T-helper 1 cell treated with Interleukin-12 subunit alpha and Interleukin-12 subunit beta and Interleukin-4 antibody, amounts not matched to agents 30 μg/mL and 1 μg/mL, for 36 hours (primary cell): Measurements from ENCODE around the gene CTNNA3.

Experiments
- H3K27ac Mint-ChIP-seq: one replicate; pipeline ENCODE4 v1.8.0; 2021; ENCODE audit warnings: mild to moderate bottlenecking, mixed read lengths
- H3K27me3 Mint-ChIP-seq: one replicate; pipeline ENCODE4 v1.8.0; 2021; ENCODE audit warnings: low read depth, mixed read lengths
- H3K36me3 Mint-ChIP-seq: one replicate; pipeline ENCODE4 v1.8.0; 2021; ENCODE audit warnings: low read depth, mixed read lengths
- H3K4me1 Mint-ChIP-seq: one replicate; pipeline ENCODE4 v1.8.0; 2021; ENCODE audit warnings: low read depth, mixed read lengths
- H3K4me3 Mint-ChIP-seq: one replicate; pipeline ENCODE4 v1.8.0; 2021; ENCODE audit warnings: mild to moderate bottlenecking, moderate library complexity, mixed read lengths
- H3K9me3 Mint-ChIP-seq: one replicate; pipeline ENCODE4 v1.8.0; 2021; ENCODE audit warnings: mixed read lengths

Gene CTNNA3

GRCh38 chr10:67049988-67050387 lies 646.0 kb downstream of the CTNNA3 start:
- Mint-ChIP-seq H3K9me3 (no peaks in the 10 kb centered on the region), H3K4me3 (no peak overlapping the region), H3K27ac (no peak overlapping the region), H3K36me3 (no peaks in the 10 kb centered on the region), H3K4me1 (no peaks in the 10 kb centered on the region), H3K27me3 (no peaks in the 10 kb centered on the region)

GRCh38 chr10:67046507-67046906 lies 649.5 kb downstream of the CTNNA3 start:
- Mint-ChIP-seq H3K27me3 (no peaks in the 10 kb centered on the region), H3K27ac (no peak overlapping the region), H3K36me3 (no peaks in the 10 kb centered on the region), H3K9me3 (no peaks in the 10 kb centered on the region), H3K4me3 (no peak overlapping the region), H3K4me1 (no peaks in the 10 kb centered on the region)

GRCh38 chr10:67045404-67045803 lies 650.6 kb downstream of the CTNNA3 start:
- H3K4me1 Mint-ChIP-seq, result no peaks in the 10 kb centered on the region
- H3K36me3 Mint-ChIP-seq, result no peaks in the 10 kb centered on the region
- H3K9me3 Mint-ChIP-seq, result no peaks in the 10 kb centered on the region
- no peaks in the 10 kb centered on the region for H3K27me3 Mint-ChIP-seq
- no peak overlapping the region for H3K27ac Mint-ChIP-seq
- no peak overlapping the region for H3K4me3 Mint-ChIP-seq

- H3K4me3 Mint-ChIP-seq, result no peak overlapping the region
- no peaks in the 10 kb centered on the region for H3K9me3 Mint-ChIP-seq
- no peaks in the 10 kb centered on the region for H3K27me3 Mint-ChIP-seq
- H3K4me1 Mint-ChIP-seq, result no peaks in the 10 kb centered on the region
- H3K27ac Mint-ChIP-seq, result no peak overlapping the region
- H3K36me3 Mint-ChIP-seq, result no peaks in the 10 kb centered on the region
Observed at GRCh38 chr10:67043041-67043440, 653.0 kb downstream of the CTNNA3 start.

GRCh38 chr10:67036808-67037207 lies 659.2 kb downstream of the CTNNA3 start:
- Mint-ChIP-seq H3K4me1 (no peaks in the 10 kb centered on the region), H3K9me3 (no peaks in the 10 kb centered on the region), H3K4me3 (no peak overlapping the region), H3K27ac (no peak overlapping the region), H3K27me3 (no peaks in the 10 kb centered on the region), H3K36me3 (no peaks in the 10 kb centered on the region)

- no peaks in the 10 kb centered on the region for H3K27me3 Mint-ChIP-seq
- no peaks in the 10 kb centered on the region for H3K36me3 Mint-ChIP-seq
- H3K9me3 Mint-ChIP-seq, result no peaks in the 10 kb centered on the region
- H3K27ac Mint-ChIP-seq, result no peak overlapping the region
- no peak overlapping the region for H3K4me3 Mint-ChIP-seq
- no peaks in the 10 kb centered on the region for H3K4me1 Mint-ChIP-seq
Observed at GRCh38 chr10:67033878-67034277, 662.1 kb downstream of the CTNNA3 start.

GRCh38 chr10:67022099-67022498 lies 673.9 kb downstream of the CTNNA3 start:
- H3K27me3 Mint-ChIP-seq, result no peaks in the 10 kb centered on the region
- H3K9me3 Mint-ChIP-seq, result no peaks in the 10 kb centered on the region
- H3K4me3 Mint-ChIP-seq, result no peak overlapping the region
- no peak overlapping the region for H3K27ac Mint-ChIP-seq
- no peaks in the 10 kb centered on the region for H3K4me1 Mint-ChIP-seq
- no peaks in the 10 kb centered on the region for H3K36me3 Mint-ChIP-seq

GRCh38 chr10:67017218-67017617 lies 678.8 kb downstream of the CTNNA3 start:
- Mint-ChIP-seq H3K27ac (no peak overlapping the region), H3K27me3 (no peaks in the 10 kb centered on the region), H3K36me3 (no peaks in the 10 kb centered on the region), H3K9me3 (no peaks in the 10 kb centered on the region), H3K4me3 (no peak overlapping the region), H3K4me1 (no peaks in the 10 kb centered on the region)

DNA sequence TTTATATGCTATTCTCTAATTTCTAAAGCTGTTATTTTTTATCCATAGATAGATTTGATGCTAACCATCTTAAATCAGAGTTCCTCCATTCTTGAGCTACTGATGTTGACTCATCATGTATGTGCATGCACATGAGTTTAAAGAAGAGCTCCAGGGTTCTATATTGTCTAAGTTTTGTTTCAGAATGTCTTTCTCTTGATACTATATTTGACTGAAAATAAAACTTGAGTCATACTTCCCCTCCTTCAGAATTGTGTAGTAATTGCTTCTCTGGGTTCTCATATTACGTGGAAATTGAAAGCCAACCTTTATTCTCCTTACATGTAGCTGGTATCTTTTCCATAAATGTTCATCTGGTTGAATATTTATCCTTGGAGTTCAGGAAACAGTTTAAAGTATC lies 680.8 kb downstream of the CTNNA3 start:
- no peaks in the 10 kb centered on the region for H3K4me1 Mint-ChIP-seq
- no peaks in the 10 kb centered on the region for H3K9me3 Mint-ChIP-seq
- no peaks in the 10 kb centered on the region for H3K36me3 Mint-ChIP-seq
- no peak overlapping the region for H3K27ac Mint-ChIP-seq
- H3K4me3 Mint-ChIP-seq, result no peak overlapping the region
- H3K27me3 Mint-ChIP-seq, result no peaks in the 10 kb centered on the region

DNA sequence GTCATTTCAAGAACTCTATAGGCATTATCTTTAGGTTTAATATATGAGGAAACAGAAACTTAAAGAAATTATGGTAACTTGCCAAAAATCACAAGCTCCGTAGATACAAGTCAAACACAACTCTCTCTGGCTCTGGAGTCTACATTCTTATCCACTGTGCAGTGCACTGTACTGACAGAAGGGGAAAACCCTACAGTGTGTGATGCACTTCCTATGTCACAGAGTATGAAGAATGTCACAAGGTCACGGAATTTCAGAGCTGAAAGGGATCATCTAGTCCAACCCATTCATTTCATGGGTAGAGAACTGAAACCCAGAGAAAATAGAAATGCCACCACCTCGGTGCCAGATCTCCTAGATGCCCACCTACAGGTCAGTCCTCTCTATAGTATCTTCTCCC lies 684.0 kb downstream of the CTNNA3 start:
- H3K4me1 Mint-ChIP-seq, result no peaks in the 10 kb centered on the region
- H3K27me3 Mint-ChIP-seq, result no peaks in the 10 kb centered on the region
- no peak overlapping the region for H3K4me3 Mint-ChIP-seq
- H3K27ac Mint-ChIP-seq, result no peak overlapping the region
- H3K36me3 Mint-ChIP-seq, result no peaks in the 10 kb centered on the region
- no peaks in the 10 kb centered on the region for H3K9me3 Mint-ChIP-seq

DNA sequence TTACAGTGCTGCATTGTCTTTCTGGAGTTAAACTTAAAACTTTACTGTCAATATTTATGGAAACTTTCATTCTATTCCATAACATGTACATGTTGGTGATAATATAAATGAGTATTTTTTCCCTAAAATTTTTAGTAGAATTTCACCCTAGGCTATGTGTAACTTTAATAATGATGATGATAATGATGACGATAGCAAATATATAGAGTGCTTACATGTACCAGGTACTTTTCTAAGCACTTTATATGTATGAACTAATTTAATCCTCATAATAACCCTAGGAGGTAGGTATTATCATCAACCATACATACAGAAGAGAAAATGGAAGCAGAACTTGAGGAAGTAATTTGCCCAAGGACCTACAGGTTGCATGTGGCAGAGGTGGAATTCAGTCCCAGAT lies 684.5 kb downstream of the CTNNA3 start:
- no peaks in the 10 kb centered on the region for H3K36me3 Mint-ChIP-seq
- H3K4me3 Mint-ChIP-seq, result no peak overlapping the region
- H3K27ac Mint-ChIP-seq, result no peak overlapping the region
- no peaks in the 10 kb centered on the region for H3K4me1 Mint-ChIP-seq
- no peaks in the 10 kb centered on the region for H3K9me3 Mint-ChIP-seq
- H3K27me3 Mint-ChIP-seq, result no peaks in the 10 kb centered on the region

GRCh38 chr10:67005981-67006380 lies 690.0 kb downstream of the CTNNA3 start:
- H3K36me3 Mint-ChIP-seq, result no peaks in the 10 kb centered on the region
- H3K9me3 Mint-ChIP-seq, result no peaks in the 10 kb centered on the region
- H3K4me1 Mint-ChIP-seq, result no peaks in the 10 kb centered on the region
- H3K27me3 Mint-ChIP-seq, result no peaks in the 10 kb centered on the region
- H3K27ac Mint-ChIP-seq, result no peak overlapping the region
- no peak overlapping the region for H3K4me3 Mint-ChIP-seq

DNA sequence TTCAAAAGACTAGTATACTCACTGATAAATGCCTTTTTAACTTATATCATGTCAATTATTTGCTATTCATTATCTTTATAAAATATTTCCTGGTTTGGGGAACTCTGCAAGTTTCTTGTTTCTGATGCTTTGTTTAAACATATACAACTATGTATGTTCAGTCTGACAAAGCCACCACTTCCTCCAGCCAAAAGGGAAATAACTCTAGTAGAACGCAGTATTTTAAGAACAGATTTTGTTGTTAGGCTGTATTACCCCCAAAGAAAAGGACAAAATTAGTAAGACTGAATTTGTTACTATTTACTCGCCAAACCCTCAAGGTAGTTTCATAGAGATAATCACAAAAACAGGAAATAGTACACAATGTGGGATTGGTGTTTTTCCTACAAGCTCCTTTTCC lies 691.3 kb downstream of the CTNNA3 start:
- Mint-ChIP-seq H3K4me3 (no peak overlapping the region), H3K27ac (no peak overlapping the region), H3K36me3 (no peaks in the 10 kb centered on the region), H3K27me3 (no peaks in the 10 kb centered on the region), H3K4me1 (no peaks in the 10 kb centered on the region), H3K9me3 (no peaks in the 10 kb centered on the region)

GRCh38 chr10:66999762-67000545 lies 696.0 kb downstream of the CTNNA3 start:
- Mint-ChIP-seq H3K36me3 (no peaks in the 10 kb centered on the region), H3K4me1 (no peaks in the 10 kb centered on the region), H3K4me3 (no peak overlapping the region), H3K27ac (no peak overlapping the region), H3K9me3 (no peaks in the 10 kb centered on the region), H3K27me3 (no peaks in the 10 kb centered on the region)

GRCh38 chr10:66996996-66997395 lies 699.0 kb downstream of the CTNNA3 start:
- no peaks in the 10 kb centered on the region for H3K4me1 Mint-ChIP-seq
- H3K9me3 Mint-ChIP-seq, result no peaks in the 10 kb centered on the region
- H3K27ac Mint-ChIP-seq, result no peak overlapping the region
- H3K27me3 Mint-ChIP-seq, result no peaks in the 10 kb centered on the region
- no peaks in the 10 kb centered on the region for H3K36me3 Mint-ChIP-seq
- H3K4me3 Mint-ChIP-seq, result no peak overlapping the region
